Esophagus squamous epithelium (tissue), 4 donors: ENCODE data around the gene GTSF1L.

ENCODE experiments used
- POLR2A ChIP-seq, 4 donors: fragments of 450-650 bp; IDR thresholded peaks; one replicate each; pipeline ENCODE4 v1.6.1; 2017; ENCODE audit warnings: antibody characterized with exemption in 4 of 4, mild to moderate bottlenecking in 4 of 4, moderate library complexity in 3 of 4
- TF ChIP-seq, protein P1 (sequence below), 6 experiments: fragments of 450-650 bp in 4 of 6; fragments of 200-600 bp in 2 of 6; sonication (generic) in 2 of 6; IDR thresholded peaks; one replicate each; pipeline ENCODE4 v1.5.1; 2016 to 2019; ENCODE audit warnings: antibody characterized with exemption in 6 of 6, mild to moderate bottlenecking in 4 of 6, moderate library complexity in 4 of 6

DNA sequence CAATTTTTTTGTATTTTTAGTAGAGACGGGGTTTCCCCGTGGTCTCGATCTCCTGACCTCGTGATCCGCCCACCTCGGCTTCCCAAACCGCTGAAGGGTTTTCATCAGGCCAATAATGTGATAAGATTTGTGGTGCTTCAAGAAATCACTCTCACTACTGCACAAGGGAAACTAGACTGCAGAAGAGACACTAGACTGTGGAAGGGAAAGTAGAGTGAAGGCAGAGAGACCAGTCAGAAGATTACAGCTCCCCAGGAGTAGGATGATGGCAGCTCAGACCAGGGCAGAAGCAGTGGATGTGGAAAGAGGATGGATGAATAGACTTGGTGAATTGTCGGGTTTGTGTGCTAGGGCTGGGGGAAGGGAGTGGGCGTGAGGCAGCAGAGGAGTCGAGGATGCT is 48.0 kb upstream of the GTSF1L start:
- TF ChIP-seq, protein P1, sequence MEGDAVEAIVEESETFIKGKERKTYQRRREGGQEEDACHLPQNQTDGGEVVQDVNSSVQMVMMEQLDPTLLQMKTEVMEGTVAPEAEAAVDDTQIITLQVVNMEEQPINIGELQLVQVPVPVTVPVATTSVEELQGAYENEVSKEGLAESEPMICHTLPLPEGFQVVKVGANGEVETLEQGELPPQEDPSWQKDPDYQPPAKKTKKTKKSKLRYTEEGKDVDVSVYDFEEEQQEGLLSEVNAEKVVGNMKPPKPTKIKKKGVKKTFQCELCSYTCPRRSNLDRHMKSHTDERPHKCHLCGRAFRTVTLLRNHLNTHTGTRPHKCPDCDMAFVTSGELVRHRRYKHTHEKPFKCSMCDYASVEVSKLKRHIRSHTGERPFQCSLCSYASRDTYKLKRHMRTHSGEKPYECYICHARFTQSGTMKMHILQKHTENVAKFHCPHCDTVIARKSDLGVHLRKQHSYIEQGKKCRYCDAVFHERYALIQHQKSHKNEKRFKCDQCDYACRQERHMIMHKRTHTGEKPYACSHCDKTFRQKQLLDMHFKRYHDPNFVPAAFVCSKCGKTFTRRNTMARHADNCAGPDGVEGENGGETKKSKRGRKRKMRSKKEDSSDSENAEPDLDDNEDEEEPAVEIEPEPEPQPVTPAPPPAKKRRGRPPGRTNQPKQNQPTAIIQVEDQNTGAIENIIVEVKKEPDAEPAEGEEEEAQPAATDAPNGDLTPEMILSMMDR (IDR thresholded peaks at IDR 0.05): no peak
- TF ChIP-seq POLR2A (IDR thresholded peaks at IDR 0.05): no peak
